GM19035 (cell line): Measurements from ENCODE around the gene DMRT3.

ENCODE experiments used
- ATAC-seq: cut with Tn5 transposase; IDR thresholded peaks from one replicate; pipeline ENCODE4 v1.9.1; 2021; ENCODE audit not compliant: unreplicated experiment

The DMRT3 gene

GRCh38 chr9:970151-970996 lies 6.1 kb upstream of the DMRT3 start:
- ATAC-seq = no peak

- ATAC-seq = no peak
Measured at GRCh38 chr9:971901-972500, 4.5 kb upstream of the DMRT3 start.

- ATAC-seq = no peak
Measured at GRCh38 chr9:972501-973294, 3.8 kb upstream of the DMRT3 start.

GRCh38 chr9:973295-973834 lies 3.1 kb upstream of the DMRT3 start:
- no peak for ATAC-seq

GRCh38 chr9:974031-974995 lies 2.1 kb upstream of the DMRT3 start:
- ATAC-seq = no peak

- ATAC-seq = no peak
Measured at GRCh38 chr9:974996-975739, 1.3 kb upstream of the DMRT3 start.

GRCh38 chr9:975740-976257 lies 656 bp upstream of the DMRT3 start:
- no peak for ATAC-seq

- ATAC-seq = no peak
Measured at GRCh38 chr9:976943-977837, 735 bp downstream of the DMRT3 start.

GRCh38 chr9:977838-978830 lies 1.7 kb downstream of the DMRT3 start:
- ATAC-seq = no peak

GRCh38 chr9:979983-980382 lies 3.5 kb downstream of the DMRT3 start:
- ATAC-seq = no peak

- no peak for ATAC-seq
Measured at GRCh38 chr9:980640-981039, 4.2 kb downstream of the DMRT3 start.

GRCh38 chr9:981491-981898 lies 5.0 kb downstream of the DMRT3 start:
- no peak for ATAC-seq

- no peak for ATAC-seq
Measured at GRCh38 chr9:982394-983230, 6.2 kb downstream of the DMRT3 start.

- no peak for ATAC-seq
Measured at GRCh38 chr9:994005-994404, 17.6 kb downstream of the DMRT3 start.

- ATAC-seq = no peak
Measured at GRCh38 chr9:995192-995591, 18.7 kb downstream of the DMRT3 start.

GRCh38 chr9:995781-996180 lies 19.3 kb downstream of the DMRT3 start:
- no peak for ATAC-seq
